Vagina (tissue), 2 donors: Measurements from ENCODE around the gene EDC4. TPM values are rescaled to one million over a fixed set of nuclear protein-coding genes. Genes with fewer than 3 reads are reported as not detected.

Experiments
- DNase-seq, 2 donors: peaks; one replicate each; pipeline ENCODE4 v3.0.0-alpha.2; 2017; ENCODE audit errors: extremely low spot score in 2 of 2
- H3K27ac ChIP-seq: fragments of 200-600 bp; sonication (generic); one replicate; pipeline ENCODE4 v1.5.1; 2019
- H3K27me3 ChIP-seq: fragments of 200-600 bp; sonication (generic); one replicate; pipeline ENCODE4 v1.5.1; 2019
- H3K36me3 ChIP-seq, 2 donors: fragments of 200-600 bp; sonication (generic); one replicate each; pipeline ENCODE4 v1.5.1; 2017 to 2019
- H3K4me1 ChIP-seq: fragments of 200-600 bp; sonication (generic); one replicate; pipeline ENCODE4 v1.5.1; 2019
- H3K4me3 ChIP-seq, 2 donors: fragments of 200-600 bp; sonication (generic); 1 replicate in 1 of 2; 2 replicates in 1 of 2; pipeline ENCODE4 v1.5.1; 2016 to 2019
- H3K9me3 ChIP-seq: fragments of 200-600 bp; sonication (generic); one replicate; pipeline ENCODE4 v1.5.1; 2019
- CTCF ChIP-seq, 3 experiments: fragments of 450-650 bp in 2 of 3; fragments of 200-600 bp in 1 of 3; sonication (generic) in 1 of 3; IDR thresholded peaks; one replicate each; pipeline ENCODE4 v1.5.1; 2017 to 2019; ENCODE audit warnings: antibody characterized with exemption in 3 of 3, mild to moderate bottlenecking in 2 of 3, moderate library complexity in 2 of 3
- POLR2A ChIP-seq, 2 donors: fragments of 450-650 bp; IDR thresholded peaks; one replicate each; pipeline ENCODE4 v1.6.1; 2017; ENCODE audit warnings: antibody characterized with exemption in 2 of 2, mild to moderate bottlenecking in 2 of 2, moderate library complexity in 2 of 2
- POLR2AphosphoS5 ChIP-seq, 2 donors: sonication (generic); formaldehyde crosslinking; IDR thresholded peaks; one replicate each; pipeline ENCODE4 v1.9.0; 2017; ENCODE audit warnings: antibody characterized with exemption in 2 of 2, mild to moderate bottlenecking in 2 of 2, low read depth in 1 of 2; ENCODE audit not compliant: insufficient read depth in 1 of 2
- intact Hi-C: fragments of 100-400 bp; cut with DNase I; formaldehyde crosslinking; loops from one replicate; pipeline ENCODE4 v1.15.1; 2023
- small RNA-seq: library from RNA; depleted of rRNA; stranded (forward); fragments of <200 nt; gene quantifications from one replicate; pipeline ENCODE3, GENCODE V24; 2016
- total RNA-seq: library from RNA; depleted of rRNA; stranded (reverse); fragments of >200 nt; gene quantifications from one replicate; pipeline ENCODE4 v1.2.3, GENCODE V29; 2016

EDC4 gene
- total RNA-seq, 1 donor from 2014 or later, result 71.9 TPM

DNA sequence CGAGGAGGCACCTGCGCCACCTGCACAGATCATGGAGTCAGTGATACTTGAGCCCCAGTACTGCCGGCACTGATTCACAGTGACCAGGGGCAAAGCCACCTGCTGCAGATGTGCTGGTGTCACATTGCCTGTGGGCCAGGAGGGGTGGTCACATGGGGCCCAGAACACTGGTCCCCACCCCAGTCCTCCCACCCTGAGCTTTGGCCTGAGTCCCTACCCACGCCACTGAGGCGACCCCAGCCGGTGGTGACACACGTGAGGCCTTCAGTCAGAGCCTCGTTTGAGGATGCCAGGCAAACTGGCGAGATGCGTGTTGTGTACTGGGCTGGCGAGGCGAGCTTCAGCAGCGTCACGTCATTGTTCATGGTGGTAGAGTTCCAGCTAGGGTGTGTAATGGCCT, 57.3 kb downstream of the EDC4 start:
- intact Hi-C loops, result loop anchor here (5.0 kb wide), 1 partner anchor 113 kb away; no protein-coding TSS in a partner anchor
- Histone ChIP-seq H3K27me3 (no peaks in the 10 kb centered on the region), H3K9me3 (no peaks in the 10 kb centered on the region), H3K4me3 (no peak overlapping the region), H3K27ac (no peak overlapping the region), H3K36me3 (peaks cover 0 to 20% of the 10 kb centered on the region in 2 donors), H3K4me1 (peaks cover 30% of the 10 kb centered on the region)
- no peak for DNase-seq
- TF ChIP-seq POLR2AphosphoS5 (IDR thresholded peaks at IDR 0.05; ENCODE audit: insufficient read depth in 1 of 2, low read depth in 1 of 2) (no peak), POLR2A (IDR thresholded peaks at IDR 0.05) (no peak), CTCF (IDR thresholded peaks at IDR 0.05) (no peak)

DNA sequence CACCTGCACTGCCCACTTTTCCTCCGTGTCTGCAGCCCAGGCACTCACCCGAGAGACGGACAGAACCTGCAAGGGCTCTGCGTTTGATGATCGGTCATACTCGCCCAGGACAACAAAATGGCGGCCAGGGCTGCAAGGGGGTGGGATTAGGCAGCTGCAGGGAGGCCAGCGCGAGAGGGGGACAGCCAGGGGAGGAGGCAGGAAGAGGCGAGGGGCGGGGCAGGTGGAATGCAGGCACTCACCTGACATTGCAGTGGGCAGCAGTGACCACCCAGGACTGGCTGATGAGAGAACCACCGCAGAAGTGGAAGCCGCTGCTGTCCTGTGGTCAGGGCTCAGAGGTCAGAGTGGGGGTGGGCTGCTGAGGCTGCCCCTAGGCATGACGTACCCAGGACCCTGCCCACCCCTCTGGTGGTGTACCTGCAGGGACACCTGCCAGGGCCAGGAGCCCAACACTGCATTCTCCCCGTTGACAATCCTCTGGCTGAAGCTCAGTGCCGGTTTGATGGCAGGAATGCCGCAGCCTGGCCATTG, 57.9 kb downstream of the EDC4 start:
- Histone ChIP-seq H3K4me1 (peaks cover 30% of the 10 kb centered on the region), H3K27ac (no peak overlapping the region), H3K4me3 (no peak overlapping the region), H3K9me3 (no peaks in the 10 kb centered on the region), H3K27me3 (no peaks in the 10 kb centered on the region), H3K36me3 (peaks cover 0 to 20% of the 10 kb centered on the region in 2 donors)
- intact Hi-C loops, result loop anchor here (5.0 kb wide), 1 partner anchor 113 kb away; no protein-coding TSS in a partner anchor
- DNase-seq, result no peak
- TF ChIP-seq POLR2AphosphoS5 (IDR thresholded peaks at IDR 0.05; ENCODE audit: insufficient read depth in 1 of 2, low read depth in 1 of 2), result no peak
- no peak for TF ChIP-seq CTCF (IDR thresholded peaks at IDR 0.05)
- no peak for TF ChIP-seq POLR2A (IDR thresholded peaks at IDR 0.05)

Small RNA genes within 50 kb of the gene (small RNA-seq; reads per million reads assigned to genes)
- gene AC040162.2 (not detected), gene NRN1L (not detected)

Other genes starting within 250 kb of the EDC4 start
- gene CARMIL2, start 227.9 kb upstream of the EDC4 start, total RNA-seq, result 5.6 TPM
- 38.8 TPM for gene ACD, start 212.8 kb upstream of the EDC4 start, total RNA-seq
- gene PARD6A, start 212.1 kb upstream of the EDC4 start, total RNA-seq, result 1.2 TPM
- 14.7 TPM for gene ENKD1, start 206.3 kb upstream of the EDC4 start, total RNA-seq
- gene C16orf86, start 206.2 kb upstream of the EDC4 start, total RNA-seq, result 10.3 TPM
- 32.7 TPM for gene GFOD2, start 153.7 kb upstream of the EDC4 start, total RNA-seq
- 17.9 TPM for gene RANBP10, start 66.5 kb upstream of the EDC4 start, total RNA-seq
- gene TSNAXIP1, start 66.2 kb upstream of the EDC4 start, total RNA-seq, result not detected
- gene THAP11, start 30.7 kb upstream of the EDC4 start, total RNA-seq, result 50.6 TPM
- 131 TPM for gene NUTF2, start 26.1 kb upstream of the EDC4 start, total RNA-seq
- gene CENPT, start 25.4 kb upstream of the EDC4 start, total RNA-seq, result 57.7 TPM
- gene NRN1L, start 11.8 kb downstream of the EDC4 start, total RNA-seq, result not detected
- gene PSKH1, start 20.2 kb downstream of the EDC4 start, total RNA-seq, result 17.4 TPM
- 3.2 TPM for gene CTRL, start 58.8 kb downstream of the EDC4 start, total RNA-seq
- 45.2 TPM for gene PSMB10, start 63.8 kb downstream of the EDC4 start, total RNA-seq
- gene LCAT, start 71.1 kb downstream of the EDC4 start, total RNA-seq, result 33.4 TPM
- 43.2 TPM for gene SLC12A4, start 95.6 kb downstream of the EDC4 start, total RNA-seq
- gene DPEP3, start 107.4 kb downstream of the EDC4 start, total RNA-seq, result not detected
- gene DPEP2, start 126.4 kb downstream of the EDC4 start, total RNA-seq, result 2.0 TPM
- not detected for gene DPEP2NB, start 142.9 kb downstream of the EDC4 start, total RNA-seq
- gene DDX28, start 150.2 kb downstream of the EDC4 start, total RNA-seq, result 17.7 TPM
- gene DUS2, start 150.2 kb downstream of the EDC4 start, total RNA-seq, result 11.5 TPM
- gene NFATC3, start 212.3 kb downstream of the EDC4 start, total RNA-seq, result 51.8 TPM